Limb (tissue), 2 donors: ENCODE measurements around the gene SMARCA4.
A peak's percentile ranks its signal among the peaks of the same experiment; 100 is the strongest.

ENCODE experiments used
- DNase-seq, 2 donors: peaks; one replicate each; pipeline ENCODE4 v3.0.0-alpha.2; 2016; ENCODE audit errors: extremely low spot score in 2 of 2

SMARCA4 gene

DNA sequence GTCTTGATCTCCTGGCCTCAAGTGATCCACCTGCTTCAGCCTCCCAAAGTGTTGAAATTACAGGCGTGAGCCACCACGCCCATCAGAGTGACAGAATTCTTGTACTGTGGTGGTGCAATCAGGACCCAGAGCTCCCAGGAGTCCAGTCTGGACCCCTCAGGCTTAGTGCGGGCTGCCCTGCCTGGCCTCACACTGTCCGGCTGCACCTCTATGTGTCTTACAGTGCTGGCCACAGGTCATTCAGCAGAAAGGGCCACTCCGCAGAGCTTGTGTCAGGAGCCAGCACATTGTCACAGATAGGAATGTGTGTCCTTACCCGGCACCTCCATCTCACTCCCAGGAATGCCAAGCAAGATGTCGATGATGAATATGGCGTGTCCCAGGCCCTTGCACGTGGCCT lies 49.2 kb downstream of the SMARCA4 start:
- no peak for DNase-seq

DNA sequence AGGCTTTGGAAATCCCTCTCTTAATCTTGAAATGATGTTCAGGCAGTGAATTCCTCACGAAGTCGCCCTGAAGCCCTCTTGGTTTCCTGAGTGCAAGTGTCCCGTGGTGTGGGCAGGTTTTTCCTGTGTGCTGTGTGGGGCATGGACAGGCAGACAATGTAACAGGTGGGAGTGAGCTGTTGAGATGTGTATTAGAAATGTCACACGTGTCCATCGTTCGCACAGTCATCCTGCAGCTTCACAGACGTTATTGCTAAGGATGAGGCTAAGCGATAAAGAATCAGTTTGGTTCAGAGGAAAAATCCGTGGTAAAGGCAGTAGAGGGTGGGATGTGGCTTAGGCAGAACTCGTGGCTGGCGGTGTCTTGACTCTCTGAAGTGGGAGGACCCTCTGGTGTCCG lies 51.7 kb downstream of the SMARCA4 start:
- no peak for DNase-seq

DNA sequence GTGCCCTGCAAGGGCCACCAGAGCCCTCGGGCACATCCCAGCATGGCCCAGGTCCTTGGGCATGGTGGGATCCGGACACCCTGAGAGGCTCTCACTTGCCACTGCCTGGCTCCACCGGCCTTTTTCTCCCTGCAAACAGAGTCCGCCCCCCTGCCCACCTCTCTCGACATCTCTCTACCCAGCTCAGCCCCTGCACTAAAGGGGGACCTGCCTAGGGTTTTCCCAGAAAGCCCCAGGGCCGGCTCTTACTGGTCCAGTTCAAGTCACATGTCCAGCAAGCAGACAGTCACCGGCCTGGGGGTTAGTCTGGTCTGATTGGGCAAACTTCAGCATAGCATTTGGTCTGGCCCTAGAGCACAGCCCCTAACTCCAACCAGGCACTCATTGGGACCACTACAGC lies 52.9 kb downstream of the SMARCA4 start:
- no peak for DNase-seq

GRCh38 chr19:11014403-11014911 lies 53.6 kb downstream of the SMARCA4 start:
- DNase-seq = no peak

- no peak for DNase-seq
Measured at GRCh38 chr19:11016631-11017030, 55.8 kb downstream of the SMARCA4 start.

- DNase-seq = no peak
Measured at GRCh38 chr19:11017275-11018035, 56.6 kb downstream of the SMARCA4 start.

DNA sequence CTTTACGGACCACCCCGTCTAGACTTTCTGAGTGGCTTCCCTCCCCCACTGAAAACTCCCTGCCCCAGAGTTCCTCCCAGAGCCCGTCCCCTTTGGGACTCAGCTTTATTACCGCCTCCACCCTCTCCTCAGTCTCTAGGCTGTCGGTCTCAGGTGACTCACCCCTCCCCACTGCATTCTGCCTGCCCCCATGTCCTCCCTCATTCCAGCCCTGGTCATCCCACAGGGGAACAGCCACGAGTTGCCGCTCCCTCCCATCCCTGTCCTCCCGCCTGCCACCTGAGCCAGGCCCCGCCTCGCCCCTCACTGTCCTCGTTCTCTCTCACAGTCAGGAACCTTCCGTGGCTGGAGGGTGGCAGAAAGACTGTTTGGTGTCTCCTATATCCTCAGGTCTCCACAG lies 57.3 kb downstream of the SMARCA4 start:
- no peak for DNase-seq

DNA sequence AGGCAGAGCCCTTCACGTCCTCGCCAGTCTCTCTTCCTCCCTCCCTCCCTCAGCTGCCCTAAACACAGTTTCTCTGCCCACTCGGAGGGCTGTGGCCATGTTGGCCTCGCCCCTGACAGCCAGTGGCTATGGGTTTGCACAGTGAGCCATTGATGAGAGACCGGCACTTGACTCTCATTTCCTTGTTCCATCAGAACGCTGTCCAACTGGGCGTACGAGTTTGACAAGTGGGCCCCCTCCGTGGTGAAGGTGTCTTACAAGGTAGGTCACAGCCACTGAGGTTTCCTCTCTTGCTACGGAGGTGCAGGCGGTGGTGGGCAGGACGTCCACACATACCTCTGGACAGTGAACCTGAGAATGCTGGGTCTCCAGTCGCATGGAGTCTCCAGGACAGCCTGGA lies 57.9 kb downstream of the SMARCA4 start:
- no peak for DNase-seq

DNA sequence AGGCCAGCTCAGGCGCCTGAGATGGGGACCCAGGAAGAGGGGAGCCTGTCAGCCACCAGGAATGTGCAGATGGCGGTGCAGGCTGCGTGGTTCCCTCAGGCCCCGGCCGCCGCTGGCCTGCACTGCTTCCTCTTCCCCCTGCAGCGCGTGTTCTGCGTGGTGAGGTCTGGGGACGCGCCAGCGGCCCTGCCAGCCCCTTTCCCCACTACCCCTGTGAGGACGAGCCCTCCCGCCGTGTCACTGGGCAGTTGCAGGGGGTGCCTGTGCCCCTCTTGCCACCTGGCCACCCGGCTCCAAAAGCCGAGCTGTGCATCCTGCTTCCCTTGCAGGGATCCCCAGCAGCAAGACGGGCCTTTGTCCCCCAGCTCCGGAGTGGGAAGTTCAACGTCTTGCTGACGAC lies 58.4 kb downstream of the SMARCA4 start:
- no peak for DNase-seq

- DNase-seq = no peak
Measured at GRCh38 chr19:11019824-11020223, 59.0 kb downstream of the SMARCA4 start.

GRCh38 chr19:11020423-11020822 lies 59.6 kb downstream of the SMARCA4 start:
- DNase-seq = no peak

DNA sequence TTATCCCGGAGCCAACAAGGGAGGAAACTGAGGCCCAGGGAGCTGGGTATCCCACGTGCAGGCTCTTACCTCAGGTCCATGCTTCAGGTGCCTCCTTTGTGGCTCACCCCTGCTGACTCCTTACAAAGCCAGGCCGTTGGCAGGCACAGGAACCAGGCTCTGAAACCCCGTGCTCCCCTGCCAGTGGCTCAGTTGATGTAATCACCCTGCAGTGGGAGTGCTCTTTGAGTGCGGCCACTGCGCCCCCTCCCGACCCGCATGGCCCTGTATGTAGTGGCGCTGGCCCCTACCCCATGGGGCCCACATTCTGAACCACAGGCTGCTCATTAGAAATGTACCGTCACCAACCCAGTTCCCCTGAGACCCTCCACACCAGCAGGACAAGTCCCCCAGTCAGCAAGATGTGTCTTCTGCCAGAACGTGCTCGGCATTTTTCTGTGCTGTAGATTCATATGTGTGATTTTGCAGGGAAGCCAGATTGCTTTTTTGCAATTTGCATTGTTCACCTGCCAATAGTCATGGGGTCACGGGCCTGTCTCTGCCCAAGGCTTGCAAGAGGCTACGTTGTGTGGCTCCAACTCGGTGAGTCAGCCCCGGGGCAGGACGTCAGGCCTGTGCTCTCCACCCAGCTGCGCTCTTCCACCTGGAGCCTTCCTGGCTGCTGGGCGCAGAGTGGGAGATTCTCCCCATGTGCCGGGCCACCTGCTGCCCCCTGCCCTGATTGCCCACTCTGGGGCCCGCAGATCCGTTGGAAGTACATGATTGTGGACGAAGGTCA lies 60.3 kb downstream of the SMARCA4 start:
- no peak for DNase-seq

- no peak for DNase-seq
Measured at GRCh38 chr19:11021760-11022144, 60.9 kb downstream of the SMARCA4 start.

- DNase-seq = no peak
Measured at GRCh38 chr19:11023016-11023415, 62.2 kb downstream of the SMARCA4 start.

DNA sequence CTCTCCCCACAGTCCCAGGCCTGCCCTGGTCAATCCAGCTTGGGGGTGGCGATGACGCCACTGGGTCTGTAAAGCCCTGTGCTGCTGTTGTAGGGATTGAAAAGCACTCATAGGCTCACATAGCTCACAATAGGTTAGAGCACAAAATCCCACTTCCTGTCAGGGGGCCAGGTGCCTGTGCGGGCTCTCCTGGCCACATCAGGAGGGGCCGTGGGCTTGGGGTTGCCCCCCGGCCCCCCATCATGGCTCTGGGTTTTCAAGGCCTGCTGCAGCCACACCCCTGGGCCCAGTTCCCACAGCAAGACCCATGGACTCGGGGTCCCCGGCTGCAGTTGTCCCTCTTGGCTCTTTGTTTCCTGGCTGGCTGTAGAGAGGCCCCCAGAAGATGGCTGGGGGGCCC lies 62.9 kb downstream of the SMARCA4 start:
- no peak for DNase-seq

DNA sequence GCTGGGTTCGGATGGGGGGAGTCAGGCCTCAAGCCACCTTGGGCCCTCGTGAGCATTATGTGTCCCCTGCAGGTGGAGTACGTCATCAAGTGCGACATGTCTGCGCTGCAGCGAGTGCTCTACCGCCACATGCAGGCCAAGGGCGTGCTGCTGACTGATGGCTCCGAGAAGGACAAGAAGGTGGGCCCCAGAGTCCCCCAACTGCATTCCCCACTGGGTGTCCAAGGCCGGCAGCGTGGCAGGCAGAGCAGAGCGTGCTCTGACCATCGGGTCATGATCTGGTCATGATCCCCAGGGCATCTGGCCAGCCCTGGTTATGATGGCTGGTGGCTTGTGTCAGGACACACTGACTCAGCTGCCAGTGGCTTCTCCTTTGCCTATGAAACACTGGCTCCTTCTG lies 63.4 kb downstream of the SMARCA4 start:
- no peak for DNase-seq

DNA sequence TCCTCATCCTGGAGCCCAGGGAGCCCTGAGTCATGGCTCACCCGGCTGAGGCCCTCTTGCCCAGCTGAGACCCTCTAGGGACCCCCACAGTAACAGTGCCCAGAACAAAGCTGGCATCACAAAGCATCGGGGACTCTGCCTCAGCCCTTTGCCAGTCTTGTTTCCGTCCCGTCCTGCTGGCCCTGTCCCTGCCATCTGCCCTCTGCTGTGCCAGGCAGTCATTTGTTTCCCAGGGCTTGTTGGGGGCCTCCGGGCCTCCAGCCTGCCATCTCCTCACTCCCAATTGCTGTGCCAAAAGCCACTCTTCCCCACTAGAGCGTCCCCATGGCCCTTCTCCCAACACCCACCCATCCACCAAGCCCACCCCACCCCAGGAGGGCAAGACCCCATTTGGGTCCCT lies 64.2 kb downstream of the SMARCA4 start:
- DNase-seq = no peak

DNA sequence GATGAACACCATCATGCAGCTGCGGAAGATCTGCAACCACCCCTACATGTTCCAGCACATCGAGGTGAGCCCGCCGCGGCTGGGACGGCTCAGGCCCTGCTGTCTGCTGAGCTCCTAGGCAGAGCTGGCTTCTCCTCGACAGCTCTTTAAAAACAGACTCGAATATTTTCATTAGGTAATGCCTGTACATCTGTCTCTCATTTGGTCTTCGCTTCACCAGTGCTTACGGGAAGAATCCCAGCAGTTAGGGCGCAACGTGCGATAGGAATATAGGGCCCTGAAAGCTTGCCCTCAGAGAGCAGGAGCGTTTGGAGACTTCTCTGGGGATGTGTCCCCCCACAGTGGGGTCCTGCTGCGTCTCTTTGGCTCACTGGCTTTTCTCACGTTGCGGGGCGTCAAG lies 64.6 kb downstream of the SMARCA4 start:
- DNase-seq = peak in 1 of 2 donors; percentile 5

GRCh38 chr19:11025997-11026396 lies 65.2 kb downstream of the SMARCA4 start:
- DNase-seq = no peak

DNA sequence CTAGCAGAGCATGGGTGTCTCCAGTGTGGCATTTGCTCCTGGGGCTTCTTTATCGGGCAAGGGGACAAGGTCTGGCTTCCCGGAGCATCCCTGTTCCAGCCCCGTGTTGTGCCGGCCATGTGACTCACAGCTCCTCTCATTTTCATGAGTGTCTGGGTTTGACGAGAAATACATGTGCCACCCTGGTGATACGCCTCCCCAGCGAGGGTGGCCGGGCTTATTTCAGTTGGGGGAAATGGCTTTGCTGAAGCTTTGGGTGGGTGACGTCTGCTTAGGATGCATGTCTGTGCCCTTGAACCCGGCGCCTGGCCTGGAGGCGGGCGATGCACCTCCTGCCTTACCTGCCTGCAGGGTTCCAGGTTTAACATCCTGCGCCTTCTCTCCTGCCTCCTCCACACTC lies 66.6 kb downstream of the SMARCA4 start:
- DNase-seq = no peak

DNA sequence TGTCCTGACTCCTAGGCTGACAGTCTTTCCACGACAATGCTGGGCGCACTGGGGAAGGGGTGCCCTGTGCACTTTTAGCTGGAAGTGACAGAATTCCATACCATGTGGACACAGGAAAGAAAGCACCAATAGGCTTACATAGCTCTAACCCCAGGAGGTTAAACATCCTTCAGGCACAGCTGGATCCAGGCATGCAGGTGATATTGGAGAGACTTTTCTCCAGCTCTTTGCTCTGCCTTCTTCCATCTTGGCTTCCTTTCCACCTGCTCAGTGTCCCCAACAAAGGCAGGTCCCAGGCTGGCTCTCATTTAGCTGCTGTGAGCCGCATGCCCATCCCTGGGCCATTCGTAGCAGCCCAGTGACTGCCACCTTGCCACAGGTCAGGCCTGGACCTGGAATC lies 67.3 kb downstream of the SMARCA4 start:
- DNase-seq = no peak

GRCh38 chr19:11031421-11032070 lies 70.7 kb downstream of the SMARCA4 start:
- no peak for DNase-seq
